PFSK-1 (cell line): ENCODE data around the gene SCN5A.

Experiments
- FOXP2 ChIP-seq: optimal IDR thresholded peaks from 2 replicates; pipeline ENCODE3; 2011; ENCODE audit warnings: borderline replicate concordance, control low read depth, inconsistent platforms; ENCODE audit not compliant: insufficient read depth; ENCODE audit errors: extremely low read length, extremely low read depth
- POLR2AphosphoS5 ChIP-seq: IDR thresholded peaks from 2 replicates; pipeline ENCODE4 v1.6.1; 2012; ENCODE audit warnings: low read depth, mild to moderate bottlenecking, control low read depth, low read length, moderate library complexity
- SIN3A ChIP-seq: IDR thresholded peaks from 2 replicates; pipeline ENCODE4 v1.6.1; 2012; ENCODE audit warnings: mild to moderate bottlenecking, low read length, moderate library complexity, borderline replicate concordance; ENCODE audit not compliant: insufficient read depth
- TAF1 ChIP-seq: IDR thresholded peaks from 2 replicates; pipeline ENCODE4 v1.6.1; 2012; ENCODE audit warnings: low read length, control low read depth, borderline replicate concordance; ENCODE audit not compliant: insufficient read depth
- TF ChIP-seq, protein P1 (sequence below), 2 experiments: IDR thresholded peaks; 2 replicates each; pipeline versions ENCODE4 v1.6.1 to v1.8.0; 2011 to 2012; ENCODE audit warnings: low read depth in 2 of 2, low read length in 2 of 2, control low read depth in 1 of 2, inconsistent platforms in 1 of 2, mild to moderate bottlenecking in 1 of 2, moderate library complexity in 1 of 2; ENCODE audit not compliant: insufficient read depth in 1 of 2

The SCN5A gene

DNA sequence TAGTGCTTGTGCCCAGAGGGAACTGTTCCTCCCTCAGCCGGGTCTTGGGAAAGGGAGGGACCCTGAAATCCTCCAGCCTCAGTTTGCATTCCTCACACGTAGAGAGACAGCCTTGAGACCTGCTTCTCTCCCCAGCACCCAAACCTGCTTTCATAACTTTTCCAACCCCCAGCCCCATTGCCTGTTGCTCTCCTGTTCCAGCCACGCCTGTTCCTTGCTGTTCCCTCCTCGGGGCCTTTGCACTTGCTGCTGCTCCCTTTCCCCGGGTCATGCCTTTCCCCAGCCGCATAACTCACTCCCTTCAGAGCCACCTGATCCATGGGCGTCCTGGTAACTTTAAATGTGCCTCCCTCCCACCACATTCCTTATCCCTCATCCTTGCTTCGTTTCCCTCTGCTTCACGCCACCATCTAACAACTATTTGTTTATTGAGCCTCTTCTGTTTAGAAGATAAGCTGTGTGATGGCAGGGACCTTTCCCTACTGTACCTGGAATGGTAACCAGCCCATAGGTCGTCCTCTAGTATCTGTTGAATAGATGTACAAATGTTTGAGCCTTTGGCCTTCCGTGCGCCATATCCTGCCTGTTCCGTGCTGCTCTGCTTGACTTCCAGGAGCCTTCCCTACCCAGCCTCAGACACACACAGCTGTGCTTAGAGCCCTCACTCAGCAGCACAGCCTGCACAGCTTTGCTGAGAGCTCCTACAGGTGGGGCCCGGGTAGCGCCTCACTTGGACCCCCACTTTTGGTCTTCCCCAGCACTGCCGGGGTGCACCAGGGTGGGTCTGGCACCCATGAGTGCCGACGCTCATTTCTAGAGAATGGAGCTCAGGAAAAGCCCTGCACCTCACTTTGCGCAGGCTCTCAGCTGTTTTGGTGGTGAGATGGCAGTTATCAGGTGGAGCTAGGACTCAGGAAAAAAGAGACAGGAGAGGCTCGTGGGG, 60.2 kb downstream of the SCN5A start:
- no peak for TF ChIP-seq SIN3A
- TF ChIP-seq, protein P1, sequence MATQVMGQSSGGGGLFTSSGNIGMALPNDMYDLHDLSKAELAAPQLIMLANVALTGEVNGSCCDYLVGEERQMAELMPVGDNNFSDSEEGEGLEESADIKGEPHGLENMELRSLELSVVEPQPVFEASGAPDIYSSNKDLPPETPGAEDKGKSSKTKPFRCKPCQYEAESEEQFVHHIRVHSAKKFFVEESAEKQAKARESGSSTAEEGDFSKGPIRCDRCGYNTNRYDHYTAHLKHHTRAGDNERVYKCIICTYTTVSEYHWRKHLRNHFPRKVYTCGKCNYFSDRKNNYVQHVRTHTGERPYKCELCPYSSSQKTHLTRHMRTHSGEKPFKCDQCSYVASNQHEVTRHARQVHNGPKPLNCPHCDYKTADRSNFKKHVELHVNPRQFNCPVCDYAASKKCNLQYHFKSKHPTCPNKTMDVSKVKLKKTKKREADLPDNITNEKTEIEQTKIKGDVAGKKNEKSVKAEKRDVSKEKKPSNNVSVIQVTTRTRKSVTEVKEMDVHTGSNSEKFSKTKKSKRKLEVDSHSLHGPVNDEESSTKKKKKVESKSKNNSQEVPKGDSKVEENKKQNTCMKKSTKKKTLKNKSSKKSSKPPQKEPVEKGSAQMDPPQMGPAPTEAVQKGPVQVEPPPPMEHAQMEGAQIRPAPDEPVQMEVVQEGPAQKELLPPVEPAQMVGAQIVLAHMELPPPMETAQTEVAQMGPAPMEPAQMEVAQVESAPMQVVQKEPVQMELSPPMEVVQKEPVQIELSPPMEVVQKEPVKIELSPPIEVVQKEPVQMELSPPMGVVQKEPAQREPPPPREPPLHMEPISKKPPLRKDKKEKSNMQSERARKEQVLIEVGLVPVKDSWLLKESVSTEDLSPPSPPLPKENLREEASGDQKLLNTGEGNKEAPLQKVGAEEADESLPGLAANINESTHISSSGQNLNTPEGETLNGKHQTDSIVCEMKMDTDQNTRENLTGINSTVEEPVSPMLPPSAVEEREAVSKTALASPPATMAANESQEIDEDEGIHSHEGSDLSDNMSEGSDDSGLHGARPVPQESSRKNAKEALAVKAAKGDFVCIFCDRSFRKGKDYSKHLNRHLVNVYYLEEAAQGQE (IDR thresholded peaks at IDR 0.05; ENCODE audit: insufficient read depth in 1 of 2, low read depth in 2 of 2, low read length in 2 of 2): no peak
- TF ChIP-seq POLR2AphosphoS5: no peak
- no peak for TF ChIP-seq FOXP2
- TF ChIP-seq TAF1: no peak

DNA sequence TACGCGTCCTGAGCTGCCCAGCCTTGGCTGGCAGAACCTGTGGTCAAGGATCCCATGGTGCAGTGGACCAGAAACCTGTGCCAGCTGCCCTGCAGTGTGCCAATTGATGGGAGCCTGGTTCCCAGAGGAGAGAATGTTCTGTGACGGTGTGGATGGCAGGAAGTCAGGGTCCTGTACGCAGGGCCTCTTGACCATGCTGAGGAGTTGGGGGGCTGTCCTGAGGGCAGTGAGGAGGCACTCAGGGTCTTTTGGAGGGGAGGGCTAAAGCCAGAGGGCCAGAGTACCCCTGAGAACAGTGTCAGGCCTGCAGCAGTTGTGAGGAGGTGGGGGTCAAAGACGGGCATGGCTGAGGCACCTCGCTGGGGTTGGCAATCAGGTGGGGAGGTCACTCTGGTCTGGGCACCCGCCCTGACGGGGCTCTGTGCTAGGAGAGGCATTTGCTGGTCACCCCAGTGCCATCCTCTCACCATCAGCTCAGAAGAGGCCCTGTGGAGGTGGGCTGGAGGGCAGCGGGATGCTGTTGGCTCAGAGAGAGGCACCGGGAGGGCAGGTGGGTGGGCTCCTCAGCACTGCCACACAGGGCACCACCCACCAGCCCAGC, 61.0 kb downstream of the SCN5A start:
- TF ChIP-seq SIN3A (no peak), POLR2AphosphoS5 (no peak), TAF1 (no peak), FOXP2 (no peak)
- TF ChIP-seq, protein P1 (IDR thresholded peaks at IDR 0.05; ENCODE audit: insufficient read depth in 1 of 2, low read depth in 2 of 2, low read length in 2 of 2): no peak

DNA sequence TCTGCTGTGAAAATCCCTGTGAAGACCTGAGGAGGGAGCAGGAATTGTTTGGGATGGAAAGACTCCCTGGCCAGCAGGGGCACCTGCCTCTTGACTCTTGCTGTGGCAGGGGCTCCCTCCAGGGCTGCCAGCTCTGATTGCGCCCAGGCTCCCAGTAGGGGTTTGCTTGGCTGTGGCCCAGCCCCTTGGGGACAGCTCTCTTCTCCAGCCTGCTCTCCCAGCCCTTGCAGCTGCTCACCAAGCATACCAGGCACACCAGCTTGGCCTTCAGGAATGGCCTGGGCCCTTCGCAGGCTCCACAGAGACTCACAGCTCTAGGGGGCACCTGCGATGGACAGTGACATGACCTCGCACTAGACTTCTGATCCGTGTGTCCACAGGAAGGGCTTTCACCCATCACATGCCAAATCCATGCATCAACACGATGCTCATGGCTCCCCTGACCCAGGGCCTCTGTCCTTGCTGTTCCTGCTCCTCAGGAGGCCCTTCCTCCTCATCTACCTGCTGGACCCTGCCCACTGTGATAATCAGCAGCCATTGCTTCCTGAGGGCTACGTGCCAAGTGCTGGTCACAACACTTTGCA, 61.8 kb downstream of the SCN5A start:
- no peak for TF ChIP-seq TAF1
- TF ChIP-seq FOXP2: no peak
- TF ChIP-seq POLR2AphosphoS5: no peak
- TF ChIP-seq, protein P1 (IDR thresholded peaks at IDR 0.05; ENCODE audit: insufficient read depth in 1 of 2, low read depth in 2 of 2, low read length in 2 of 2): no peak
- no peak for TF ChIP-seq SIN3A

DNA sequence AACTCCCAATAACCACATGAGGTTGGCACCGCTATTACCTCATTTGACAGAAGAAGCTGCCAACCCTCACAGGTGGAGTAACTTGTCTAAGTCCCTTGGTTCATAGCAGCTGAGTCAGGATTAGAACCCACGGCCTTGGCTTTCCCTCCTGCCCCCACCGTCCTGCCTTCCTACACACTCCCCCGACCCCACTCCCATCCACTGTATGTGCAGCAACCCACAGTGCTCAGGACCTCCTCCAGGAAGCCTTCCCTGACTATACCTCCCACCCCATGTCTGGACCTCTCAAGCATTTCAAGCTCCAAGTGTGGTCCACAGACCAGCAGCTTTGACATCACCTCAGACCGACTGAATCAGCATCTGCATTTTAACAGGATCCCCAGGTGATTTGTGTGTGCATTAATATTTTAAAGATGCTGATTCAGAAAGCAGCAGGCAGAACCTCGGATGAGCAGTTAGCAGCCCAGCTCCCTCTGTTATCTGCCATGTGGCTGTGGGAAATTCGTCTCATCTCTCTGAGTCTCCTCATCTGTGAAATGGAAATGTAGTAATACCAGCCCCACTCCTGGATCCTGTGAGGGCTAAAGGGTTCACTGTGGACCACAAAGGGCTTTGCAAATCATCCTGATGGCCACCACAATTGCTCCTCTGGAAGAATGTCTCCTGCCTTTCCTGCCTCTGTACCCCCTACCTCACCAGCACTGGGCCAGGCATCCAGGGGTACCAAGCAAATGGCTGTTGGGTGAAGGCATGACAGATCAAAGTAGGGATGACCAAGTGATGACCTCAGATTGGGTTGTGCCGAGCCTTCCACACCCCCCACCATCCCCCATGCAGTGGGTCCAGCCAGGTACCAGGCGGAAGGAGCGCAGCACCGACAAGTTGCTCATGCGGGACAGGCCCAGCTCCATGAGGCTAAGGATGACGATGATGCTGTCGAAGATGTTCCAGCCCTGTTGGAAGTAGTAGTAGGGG, 62.7 kb downstream of the SCN5A start:
- TF ChIP-seq, protein P1 (IDR thresholded peaks at IDR 0.05; ENCODE audit: insufficient read depth in 1 of 2, low read depth in 2 of 2, low read length in 2 of 2): no peak
- TF ChIP-seq SIN3A (no peak), POLR2AphosphoS5 (no peak), FOXP2 (no peak), TAF1 (no peak)
